ENCODE results near the gene FHOD1. TPM values are rescaled to one million over a fixed set of nuclear protein-coding genes. Genes with fewer than 3 reads are reported as not detected.

FHOD1 gene
- total and polyA plus RNA-seq, 2 of the 13 experiments (the other 11 are each of a cell fraction or from before 2014, with no cell fraction given) = 20.0 to 20.8 TPM

GRCh38 chr16:67183627-67184452, 63.4 kb downstream of the FHOD1 start, which contains the start of gene MATCAP1 (continued):
- TF ChIP-seq ARHGAP35 (CRISPR knock-in tag; IDR thresholded peaks at IDR 0.05; ENCODE audit: borderline replicate concordance) (no peak; the same call in 1 of the 2 replicates), ZBTB2 (CRISPR knock-in tag; IDR thresholded peaks at IDR 0.05; ENCODE audit: low read depth) (peak; percentile 97), ZNF552 (CRISPR knock-in tag; IDR thresholded peaks at IDR 0.05; ENCODE audit: borderline replicate concordance) (no peak), FOXA3 (CRISPR knock-in tag; IDR thresholded peaks at IDR 0.05) (peak; percentile 62; the same call in 1 of the 2 replicates), SP5 (CRISPR knock-in tag; IDR thresholded peaks at IDR 0.05; ENCODE audit: borderline replicate concordance, low read depth) (peak; percentile 88), ZNF577 (CRISPR knock-in tag; IDR thresholded peaks at IDR 0.05; ENCODE audit: borderline replicate concordance, low read depth) (no peak), CBX1 (IDR thresholded peaks at IDR 0.05; ENCODE audit: low read depth) (peak; percentile 57), PREB (CRISPR knock-in tag; IDR thresholded peaks at IDR 0.05) (no peak), THRA (CRISPR knock-in tag; IDR thresholded peaks at IDR 0.05; ENCODE audit: borderline replicate concordance) (peak; percentile 75; the same call in 1 of the 2 replicates), ZSCAN29 (CRISPR knock-in tag; conservative IDR thresholded peaks at IDR 0.05) (no peak; the same call in 1 of the 2 replicates), ZNF274 (CRISPR knock-in tag; IDR thresholded peaks at IDR 0.05) (peak; percentile 67), NPAS2 (CRISPR knock-in tag; IDR thresholded peaks at IDR 0.05; ENCODE audit: borderline replicate concordance) (no peak), ZMYM2 (CRISPR knock-in tag; IDR thresholded peaks at IDR 0.05) (no peak), ZNF644 (CRISPR knock-in tag; IDR thresholded peaks at IDR 0.05; ENCODE audit: low read depth) (no peak), ZNF691 (CRISPR knock-in tag; IDR thresholded peaks at IDR 0.05; ENCODE audit: borderline replicate concordance, low read depth) (peak; percentile 41), NONO (IDR thresholded peaks at IDR 0.05) (no peak), NONO (CRISPR knock-in tag; conservative IDR thresholded peaks at IDR 0.05) (peak; percentile 77), PBX2 (CRISPR knock-in tag; IDR thresholded peaks at IDR 0.05) (peak; percentile 95), ZNF879 (CRISPR knock-in tag; IDR thresholded peaks at IDR 0.05) (no peak), ZNF501 (CRISPR knock-in tag; IDR thresholded peaks at IDR 0.05) (peak; percentile 88), MXD4 (CRISPR knock-in tag; IDR thresholded peaks at IDR 0.05) (peak; percentile 81), MXD1 (CRISPR knock-in tag; IDR thresholded peaks at IDR 0.05) (0 out of 2 replicates have a peak, but pooled peaks have one; percentile 66), PHF20 (CRISPR knock-in tag; IDR thresholded peaks at IDR 0.05) (0 out of 2 replicates have a peak, but pooled peaks have one; percentile 62)
